Measurements from ENCODE around the gene COL12A1.

Gene COL12A1

DNA sequence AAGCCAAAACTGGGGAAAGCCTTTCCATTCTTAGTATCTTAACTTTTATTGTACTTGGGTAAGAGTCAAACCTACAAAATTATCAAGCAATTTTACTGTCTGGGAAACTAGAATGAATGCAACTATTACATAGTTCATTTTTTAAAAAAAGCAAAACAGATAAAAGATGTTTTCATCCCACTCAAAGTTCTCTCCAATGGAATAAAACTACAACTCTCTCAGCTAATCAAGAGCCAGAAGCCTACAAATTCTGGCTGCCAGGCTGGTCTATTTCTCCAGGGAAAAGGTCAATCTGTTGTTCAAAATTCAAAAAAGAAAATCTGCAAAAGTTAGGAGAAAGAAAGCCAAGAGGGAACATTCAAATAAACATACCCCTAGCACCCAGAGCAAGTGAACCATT lies 56.2 kb downstream of the COL12A1 start:
- ChIA-PET POLR2A (no interaction called here), CTCF (no interaction called here)
- TF ChIP-seq, protein P1, sequence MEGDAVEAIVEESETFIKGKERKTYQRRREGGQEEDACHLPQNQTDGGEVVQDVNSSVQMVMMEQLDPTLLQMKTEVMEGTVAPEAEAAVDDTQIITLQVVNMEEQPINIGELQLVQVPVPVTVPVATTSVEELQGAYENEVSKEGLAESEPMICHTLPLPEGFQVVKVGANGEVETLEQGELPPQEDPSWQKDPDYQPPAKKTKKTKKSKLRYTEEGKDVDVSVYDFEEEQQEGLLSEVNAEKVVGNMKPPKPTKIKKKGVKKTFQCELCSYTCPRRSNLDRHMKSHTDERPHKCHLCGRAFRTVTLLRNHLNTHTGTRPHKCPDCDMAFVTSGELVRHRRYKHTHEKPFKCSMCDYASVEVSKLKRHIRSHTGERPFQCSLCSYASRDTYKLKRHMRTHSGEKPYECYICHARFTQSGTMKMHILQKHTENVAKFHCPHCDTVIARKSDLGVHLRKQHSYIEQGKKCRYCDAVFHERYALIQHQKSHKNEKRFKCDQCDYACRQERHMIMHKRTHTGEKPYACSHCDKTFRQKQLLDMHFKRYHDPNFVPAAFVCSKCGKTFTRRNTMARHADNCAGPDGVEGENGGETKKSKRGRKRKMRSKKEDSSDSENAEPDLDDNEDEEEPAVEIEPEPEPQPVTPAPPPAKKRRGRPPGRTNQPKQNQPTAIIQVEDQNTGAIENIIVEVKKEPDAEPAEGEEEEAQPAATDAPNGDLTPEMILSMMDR (IDR thresholded peaks at IDR 0.05; ENCODE audit: control extremely low read depth, extremely low read depth, low read depth, missing control alignments), result no peak
- DNase-seq (ENCODE audit: extremely low spot score), result no peak

DNA sequence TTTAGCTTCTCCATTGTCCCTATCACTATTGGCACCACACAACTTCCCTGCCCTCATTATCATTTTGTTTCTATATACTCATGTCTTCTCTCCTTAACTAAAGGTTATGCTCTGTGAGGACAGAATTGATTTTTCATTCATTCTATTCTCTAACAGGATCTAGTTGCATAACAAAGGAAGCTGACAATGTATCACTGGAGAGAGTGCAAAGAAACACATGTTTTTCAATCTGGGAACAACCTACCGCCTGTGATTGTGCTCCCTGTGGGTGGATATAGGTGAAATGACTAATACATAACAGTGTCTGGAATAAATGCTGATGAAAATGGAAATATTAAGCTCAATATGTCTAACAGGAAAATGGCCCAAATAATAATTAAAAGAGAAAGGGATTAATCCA lies 56.6 kb downstream of the COL12A1 start:
- CTCF ChIA-PET, result no interaction called here
- TF ChIP-seq, protein P1 (IDR thresholded peaks at IDR 0.05; ENCODE audit: control extremely low read depth, extremely low read depth, low read depth, missing control alignments), result no peak
- DNase-seq (ENCODE audit: extremely low spot score), result no peak
- POLR2A ChIA-PET, result no interaction called here

DNA sequence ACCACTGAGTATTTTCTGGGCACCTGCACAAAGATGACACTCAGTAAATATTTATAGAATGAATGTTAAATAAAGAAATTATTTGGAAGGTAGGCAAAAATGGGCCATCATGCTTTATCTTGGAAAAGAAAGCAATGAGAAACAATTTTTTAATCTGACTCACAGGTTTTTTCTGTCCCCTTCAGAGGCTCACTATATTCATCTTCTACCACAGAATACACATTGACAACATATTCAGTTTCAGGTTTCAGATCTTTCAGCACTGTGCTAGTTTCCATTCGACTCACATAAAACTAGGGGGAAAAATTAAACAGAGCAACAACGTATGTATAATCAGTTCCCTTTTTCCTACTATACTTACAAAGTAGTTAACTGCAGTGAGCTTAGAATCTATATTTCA lies 58.3 kb downstream of the COL12A1 start:
- peak; percentile 14 for DNase-seq (ENCODE audit: extremely low spot score)
- ChIA-PET POLR2A (no interaction called here), CTCF (interaction anchor here (0.8 kb wide), 1 partner anchor 9 kb away, joined by 3 read pairs; no protein-coding TSS in a partner anchor)
- TF ChIP-seq, protein P1 (IDR thresholded peaks at IDR 0.05; ENCODE audit: control extremely low read depth, extremely low read depth, low read depth, missing control alignments), result no peak

DNA sequence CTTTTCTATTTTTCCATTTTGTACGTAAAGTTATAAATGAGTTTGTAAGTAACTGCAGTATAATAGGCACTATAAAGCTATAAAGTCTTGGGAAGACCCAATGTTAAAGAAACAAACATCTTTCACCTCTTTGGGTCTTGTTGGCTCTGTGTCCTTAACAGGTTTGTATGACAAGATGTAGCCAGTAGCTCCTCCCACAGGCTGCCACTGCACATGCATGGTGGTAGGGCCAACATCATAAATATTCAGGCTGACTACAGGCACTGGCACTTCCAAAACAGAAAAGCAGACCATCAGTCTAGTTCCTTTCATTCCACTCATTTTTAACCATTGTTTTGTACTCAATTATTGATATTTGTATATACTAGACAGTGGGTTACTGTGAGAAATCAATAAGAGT lies 59.9 kb downstream of the COL12A1 start:
- DNase-seq (ENCODE audit: extremely low spot score), result no peak
- ChIA-PET CTCF (interaction anchor here (0.8 kb wide), 1 partner anchor 308 kb away, joined by 3 read pairs; no protein-coding TSS in a partner anchor), POLR2A (no interaction called here)

DNA sequence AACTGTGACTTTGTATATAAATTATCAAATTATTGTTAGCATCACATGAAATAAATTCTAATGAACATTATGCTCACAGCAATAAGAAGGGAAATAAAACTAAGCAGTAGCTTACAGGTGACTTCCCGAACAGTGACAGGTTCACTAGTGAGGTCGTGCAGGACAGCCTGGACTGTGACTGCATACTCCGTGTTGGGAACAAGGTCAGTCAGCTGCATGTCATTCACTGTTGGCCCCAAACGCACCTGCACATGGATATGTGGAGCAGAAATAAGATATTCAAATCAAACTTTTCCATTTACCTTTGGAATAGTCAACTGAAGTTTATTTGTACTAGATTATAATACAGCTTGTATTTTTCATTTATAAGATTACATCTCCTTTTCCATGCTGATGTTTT lies 60.6 kb downstream of the COL12A1 start:
- CTCF ChIA-PET, result no interaction called here
- TF ChIP-seq, protein P1 (IDR thresholded peaks at IDR 0.05; ENCODE audit: control extremely low read depth, extremely low read depth, low read depth, missing control alignments), result no peak

More for the DNA sequence above, 59.9 kb downstream of the COL12A1 start:
- TF ChIP-seq, protein P1 (IDR thresholded peaks at IDR 0.05; ENCODE audit: control extremely low read depth, extremely low read depth, low read depth, missing control alignments), result no peak

GRCh38 chr6:75144386-75144785 lies 61.5 kb downstream of the COL12A1 start:
- TF ChIP-seq, protein P1 (IDR thresholded peaks at IDR 0.05; ENCODE audit: control extremely low read depth, extremely low read depth, low read depth, missing control alignments), result no peak
- ChIA-PET CTCF (interaction anchor here (1.3 kb wide), 1 partner anchor 10 kb away, joined by 4 read pairs; no protein-coding TSS in a partner anchor), POLR2A (no interaction called here)
- DNase-seq (ENCODE audit: extremely low spot score), result no peak

More for the DNA sequence above, 60.6 kb downstream of the COL12A1 start:
- DNase-seq (ENCODE audit: extremely low spot score), result no peak
- POLR2A ChIA-PET, result no interaction called here

GRCh38 chr6:75143191-75143590 lies 62.7 kb downstream of the COL12A1 start:
- ChIA-PET POLR2A (no interaction called here), CTCF (interaction anchor here (1.3 kb wide), 1 partner anchor 8 kb away, joined by 4 read pairs; no protein-coding TSS in a partner anchor)
- TF ChIP-seq, protein P1 (IDR thresholded peaks at IDR 0.05; ENCODE audit: control extremely low read depth, extremely low read depth, low read depth, missing control alignments), result no peak
- DNase-seq (ENCODE audit: extremely low spot score), result no peak
